ENCODE measurements around the gene RPRD1B. TPM values are rescaled to one million over a fixed set of nuclear protein-coding genes. Genes with fewer than 3 reads are reported as not detected.

Gene RPRD1B
- total RNA-seq, 4 donors from 2014 or later = 15.2 to 25.9 (median 23.6) TPM

- no peaks in the 10 kb centered on the region for H3K27me3 ChIP-seq
- 82 to 88% methylated on average over 7 of the region's 9 CpGs for WGBS, 2 donors
- TF ChIP-seq, protein P1, sequence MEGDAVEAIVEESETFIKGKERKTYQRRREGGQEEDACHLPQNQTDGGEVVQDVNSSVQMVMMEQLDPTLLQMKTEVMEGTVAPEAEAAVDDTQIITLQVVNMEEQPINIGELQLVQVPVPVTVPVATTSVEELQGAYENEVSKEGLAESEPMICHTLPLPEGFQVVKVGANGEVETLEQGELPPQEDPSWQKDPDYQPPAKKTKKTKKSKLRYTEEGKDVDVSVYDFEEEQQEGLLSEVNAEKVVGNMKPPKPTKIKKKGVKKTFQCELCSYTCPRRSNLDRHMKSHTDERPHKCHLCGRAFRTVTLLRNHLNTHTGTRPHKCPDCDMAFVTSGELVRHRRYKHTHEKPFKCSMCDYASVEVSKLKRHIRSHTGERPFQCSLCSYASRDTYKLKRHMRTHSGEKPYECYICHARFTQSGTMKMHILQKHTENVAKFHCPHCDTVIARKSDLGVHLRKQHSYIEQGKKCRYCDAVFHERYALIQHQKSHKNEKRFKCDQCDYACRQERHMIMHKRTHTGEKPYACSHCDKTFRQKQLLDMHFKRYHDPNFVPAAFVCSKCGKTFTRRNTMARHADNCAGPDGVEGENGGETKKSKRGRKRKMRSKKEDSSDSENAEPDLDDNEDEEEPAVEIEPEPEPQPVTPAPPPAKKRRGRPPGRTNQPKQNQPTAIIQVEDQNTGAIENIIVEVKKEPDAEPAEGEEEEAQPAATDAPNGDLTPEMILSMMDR (IDR thresholded peaks at IDR 0.05) = no peak
- no peak for TF ChIP-seq POLR2A (IDR thresholded peaks at IDR 0.05)
- peaks cover 4 to 30% (median 18%) of the 10 kb centered on the region in 3 donors for H3K4me1 ChIP-seq
- no peak overlapping the region for H3K4me3 ChIP-seq
- H3K9me3 ChIP-seq = no peaks in the 10 kb centered on the region
- intact Hi-C loops (cut with DNase I) = no loop called here
- H3K36me3 ChIP-seq = peaks cover 15 to 86% (median 27%) of the 10 kb centered on the region in 3 donors
- DNase-seq = no peak
- H3K27ac ChIP-seq = no peak overlapping the region
Measured at GRCh38 chr20:37995856-37996605, 37.5 kb upstream of the RPRD1B start.

DNA sequence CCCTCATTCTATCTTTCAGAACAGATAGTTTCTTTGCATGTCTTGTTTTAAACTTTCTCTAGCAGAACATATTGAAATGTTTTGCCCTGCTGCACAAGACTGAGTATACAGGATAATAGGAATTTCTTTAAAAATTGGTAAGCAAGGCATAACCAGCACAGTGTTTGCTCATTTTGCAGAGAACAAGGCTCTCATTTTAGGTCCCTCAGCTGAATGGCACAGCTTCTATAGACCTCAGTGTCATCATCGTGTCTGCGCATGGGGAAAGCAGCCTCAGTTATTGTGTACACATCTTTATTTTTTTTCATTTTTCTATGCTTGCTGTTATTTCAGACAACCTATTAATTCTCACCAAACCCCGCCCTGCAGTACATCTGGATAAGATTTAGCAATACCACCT, 36.0 kb upstream of the RPRD1B start:
- Histone ChIP-seq H3K4me3 (no peak overlapping the region), H3K36me3 (peaks cover 15 to 92% (median 27%) of the 10 kb centered on the region in 3 donors), H3K27me3 (no peaks in the 10 kb centered on the region), H3K9me3 (no peaks in the 10 kb centered on the region), H3K27ac (no peak overlapping the region), H3K4me1 (peaks cover 4 to 15% (median 4%) of the 10 kb centered on the region in 3 donors)
- 90 to 92% methylated on average over 3 of the region's 3 CpGs for WGBS, 2 donors
- no peak for TF ChIP-seq POLR2A (IDR thresholded peaks at IDR 0.05)
- TF ChIP-seq, protein P1 (IDR thresholded peaks at IDR 0.05) = no peak
- DNase-seq = no peak
- intact Hi-C loops (cut with DNase I) = no loop called here

GRCh38 chr20:37999526-38000263, 33.9 kb upstream of the RPRD1B start:
- TF ChIP-seq POLR2A (IDR thresholded peaks at IDR 0.05) = no peak
- TF ChIP-seq, protein P1 (IDR thresholded peaks at IDR 0.05) = no peak
- H3K9me3 ChIP-seq = no peaks in the 10 kb centered on the region
- peaks cover 14 to 100% (median 27%) of the 10 kb centered on the region in 3 donors for H3K36me3 ChIP-seq
- H3K4me3 ChIP-seq = no peak overlapping the region
- no peak overlapping the region for H3K27ac ChIP-seq
- H3K4me1 ChIP-seq = no peaks in the 10 kb centered on the region
- intact Hi-C loops (cut with DNase I) = no loop called here
- WGBS, 2 donors = 84 to 91% methylated on average over 15 of the region's 15 CpGs
- no peak for DNase-seq
- H3K27me3 ChIP-seq = no peaks in the 10 kb centered on the region

DNA sequence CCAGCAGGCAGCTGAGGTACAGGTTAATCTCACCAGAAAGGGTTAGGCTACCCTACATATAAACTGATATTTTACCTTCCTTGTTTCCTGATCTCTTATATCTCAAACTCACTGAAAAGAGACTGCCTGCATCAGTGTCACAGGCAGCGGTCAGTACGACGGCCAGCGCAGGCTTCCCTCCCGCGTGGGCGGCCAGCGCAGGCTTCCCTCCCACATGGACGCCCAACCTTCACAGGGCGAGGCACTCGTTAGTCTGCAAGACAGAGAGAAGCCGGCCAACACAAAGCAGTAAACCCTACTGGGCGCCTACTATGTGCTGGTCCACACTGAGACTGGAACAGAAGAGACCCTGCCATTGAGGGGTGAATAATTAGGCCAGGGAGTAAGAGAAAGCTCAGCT, 33.3 kb upstream of the RPRD1B start:
- H3K27ac ChIP-seq = no peak overlapping the region
- no peak for TF ChIP-seq POLR2A (IDR thresholded peaks at IDR 0.05)
- TF ChIP-seq, protein P1 (IDR thresholded peaks at IDR 0.05) = no peak
- H3K4me1 ChIP-seq = no peaks in the 10 kb centered on the region
- H3K9me3 ChIP-seq = no peaks in the 10 kb centered on the region
- H3K4me3 ChIP-seq = no peak overlapping the region
- DNase-seq = no peak
- intact Hi-C loops (cut with DNase I) = no loop called here
- H3K36me3 ChIP-seq = peaks cover 8 to 99% (median 26%) of the 10 kb centered on the region in 3 donors
- WGBS, 2 donors = no CpG with 5 or more reads among the region's 13 CpGs
- no peaks in the 10 kb centered on the region for H3K27me3 ChIP-seq

Measured in esophagus squamous epithelium (tissue), 5 donors.